Sigmoid colon (tissue), 7 donors: ENCODE measurements around the gene FREM1. TPM values are rescaled to one million over a fixed set of nuclear protein-coding genes. Genes with fewer than 3 reads are reported as not detected.

Source experiments
- DNase-seq: peaks from one replicate; pipeline ENCODE4 v3.0.0-alpha.2; 2019
- H3K27ac ChIP-seq, 4 donors: fragments of 200-600 bp; sonication (generic); one replicate each; pipeline ENCODE4 v1.5.1; 2016 to 2019; ENCODE audit warnings: mild to moderate bottlenecking in 1 of 4
- H3K27me3 ChIP-seq, 3 donors: fragments of 200-600 bp; sonication (generic); one replicate each; pipeline ENCODE4 v1.5.1; 2019; ENCODE audit warnings: mild to moderate bottlenecking in 1 of 3
- H3K36me3 ChIP-seq, 4 donors: fragments of 200-600 bp; sonication (generic); one replicate each; pipeline ENCODE4 v1.5.1; 2016 to 2019
- H3K4me1 ChIP-seq, 4 donors: fragments of 200-600 bp; sonication (generic); one replicate each; pipeline ENCODE4 v1.5.1; 2017 to 2019
- H3K4me3 ChIP-seq, 4 donors: fragments of 200-600 bp; sonication (generic); one replicate each; pipeline ENCODE4 v1.5.1; 2017 to 2019; ENCODE audit warnings: mild to moderate bottlenecking in 2 of 4, moderate library complexity in 1 of 4
- H3K9me3 ChIP-seq, 4 donors: fragments of 200-600 bp in 3 of 4; sonication (generic) in 3 of 4; one replicate each; pipeline versions ENCODE4 v1.5.1 to v1.6.1; 2013 to 2019
- CTCF ChIP-seq, 4 experiments: fragments of 450-650 bp in 3 of 4; fragments of 200-600 bp in 1 of 4; IDR thresholded peaks; one replicate each; pipeline ENCODE4 v1.5.1; 2016 to 2019; ENCODE audit warnings: antibody characterized with exemption in 4 of 4, mild to moderate bottlenecking in 3 of 4, moderate library complexity in 2 of 4
- EP300 ChIP-seq, 4 donors: sonication (generic); formaldehyde crosslinking; IDR thresholded peaks; one replicate each; pipeline ENCODE4 v1.6.1; 2017; ENCODE audit warnings: antibody characterized with exemption in 4 of 4
- POLR2A ChIP-seq, 2 donors: fragments of 450-650 bp; IDR thresholded peaks; one replicate each; pipeline ENCODE4 v1.6.1; 2016; ENCODE audit warnings: antibody characterized with exemption in 2 of 2, mild to moderate bottlenecking in 2 of 2, moderate library complexity in 2 of 2
- POLR2AphosphoS5 ChIP-seq, 4 donors: sonication (generic); formaldehyde crosslinking; IDR thresholded peaks; one replicate each; pipeline ENCODE4 v1.6.1; 2017; ENCODE audit warnings: antibody characterized with exemption in 4 of 4
- WGBS, 2 donors: extraction: QIAGEN DNeasy Blood & Tissue Kit; methylation state at CpG; one replicate each; pipeline ENCODE4 v1.1.7; 2013; 5-methylcytosine and 5-hydroxymethylcytosine counted together
- intact Hi-C: fragments of 100-400 bp; cut with DNase I; formaldehyde crosslinking; loops from one replicate; pipeline ENCODE4 v1.15.1; 2023
- polyA plus RNA-seq, 3 donors: library from polyadenylated mRNA; stranded (reverse); fragments of 200-250 nt; gene quantifications; one replicate each; pipeline ENCODE4 v1.2.3, GENCODE V29; 2013
- total RNA-seq, 4 donors: library from RNA; depleted of rRNA; stranded (reverse); fragments of >200 nt; gene quantifications; one replicate each; pipeline ENCODE4 v1.1.0, GENCODE V29; 2016
- donor health status: healthy with polysubstance abuse.
- donor health status: Bipolar disorder and iron deficiency.
- donor health status: healthy.

The FREM1 gene
- total and polyA plus RNA-seq, 7 donors = 0.96 to 45.1 (median 11.4) TPM; not detected in 1

GRCh38 chr9:14843163-14843562 lies 67.1 kb downstream of the FREM1 start:
- DNase-seq = no peak
- intact Hi-C loops = no loop called here

GRCh38 chr9:14842269-14842668 lies 68.0 kb downstream of the FREM1 start:
- H3K4me1 ChIP-seq = no peaks in the 10 kb centered on the region
- TF ChIP-seq EP300 (IDR thresholded peaks at IDR 0.05) (no peak), CTCF (IDR thresholded peaks at IDR 0.05) (no peak), POLR2A (IDR thresholded peaks at IDR 0.05) (no peak), POLR2AphosphoS5 (IDR thresholded peaks at IDR 0.05) (no peak)
- intact Hi-C loops = no loop called here
- no peaks in the 10 kb centered on the region for H3K9me3 ChIP-seq
- peaks cover 4 to 51% (median 6%) of the 10 kb centered on the region in 4 donors for H3K36me3 ChIP-seq
- 94% methylated on average over 10 of the region's 10 CpGs for WGBS, 2 donors
- H3K27me3 ChIP-seq = no peaks in the 10 kb centered on the region
- no peak overlapping the region for H3K27ac ChIP-seq
- H3K4me3 ChIP-seq = no peak overlapping the region
- DNase-seq = no peak

More at GRCh38 chr9:14843163-14843562, 67.1 kb downstream of the FREM1 start:
- Histone ChIP-seq H3K36me3 (peaks cover 4 to 51% (median 6%) of the 10 kb centered on the region in 4 donors), H3K27ac (no peak overlapping the region), H3K27me3 (no peaks in the 10 kb centered on the region), H3K9me3 (no peaks in the 10 kb centered on the region), H3K4me1 (no peaks in the 10 kb centered on the region), H3K4me3 (no peak overlapping the region)
- TF ChIP-seq POLR2A (IDR thresholded peaks at IDR 0.05) (no peak), CTCF (IDR thresholded peaks at IDR 0.05) (no peak), POLR2AphosphoS5 (IDR thresholded peaks at IDR 0.05) (no peak), EP300 (IDR thresholded peaks at IDR 0.05) (no peak)
- WGBS, 2 donors = 92 to 94% methylated on average over 2 of the region's 2 CpGs

- 69 to 89% methylated on average over 3 of the region's 3 CpGs for WGBS, 2 donors
- Histone ChIP-seq H3K9me3 (no peaks in the 10 kb centered on the region), H3K36me3 (peaks cover 0 to 26% (median 6%) of the 10 kb centered on the region in 4 donors), H3K4me1 (no peaks in the 10 kb centered on the region), H3K27ac (no peak overlapping the region), H3K27me3 (no peaks in the 10 kb centered on the region), H3K4me3 (no peak overlapping the region)
- intact Hi-C loops = no loop called here
- TF ChIP-seq POLR2AphosphoS5 (IDR thresholded peaks at IDR 0.05) = no peak
- TF ChIP-seq POLR2A (IDR thresholded peaks at IDR 0.05) = no peak
- no peak for DNase-seq
Observed at GRCh38 chr9:14838701-14839100, 71.5 kb downstream of the FREM1 start.

- no peaks in the 10 kb centered on the region for H3K27me3 ChIP-seq
- 95 to 97% methylated on average over 7 of the region's 7 CpGs for whole genome bisulfite sequencing, 2 donors
- no peak for TF ChIP-seq POLR2A (IDR thresholded peaks at IDR 0.05)
- TF ChIP-seq EP300 (IDR thresholded peaks at IDR 0.05) = no peak
- no peak for TF ChIP-seq CTCF (IDR thresholded peaks at IDR 0.05)
- TF ChIP-seq POLR2AphosphoS5 (IDR thresholded peaks at IDR 0.05) = no peak
- no peaks in the 10 kb centered on the region for H3K9me3 ChIP-seq
- intact Hi-C loops = no loop called here
- DNase-seq = no peak
- no peaks in the 10 kb centered on the region for H3K4me1 ChIP-seq
- no peak overlapping the region for H3K27ac ChIP-seq
- no peak overlapping the region for H3K4me3 ChIP-seq
- H3K36me3 ChIP-seq = peaks cover 0 to 10% (median 0%) of the 10 kb centered on the region in 4 donors
Observed at GRCh38 chr9:14836885-14837284, 73.3 kb downstream of the FREM1 start.

- intact Hi-C loops = no loop called here
- TF ChIP-seq POLR2A (IDR thresholded peaks at IDR 0.05) (no peak), POLR2AphosphoS5 (IDR thresholded peaks at IDR 0.05) (no peak), EP300 (IDR thresholded peaks at IDR 0.05) (no peak), CTCF (IDR thresholded peaks at IDR 0.05) (no peak)
Observed at GRCh38 chr9:14831661-14832060, 78.6 kb downstream of the FREM1 start.

More at GRCh38 chr9:14831661-14832060, 78.6 kb downstream of the FREM1 start:
- Histone ChIP-seq H3K36me3 (no peaks in the 10 kb centered on the region), H3K9me3 (no peaks in the 10 kb centered on the region), H3K27me3 (no peaks in the 10 kb centered on the region), H3K4me1 (no peaks in the 10 kb centered on the region), H3K27ac (no peak overlapping the region), H3K4me3 (no peak overlapping the region)
- 96 to 97% methylated on average over 14 of the region's 14 CpGs for WGBS, 2 donors
- DNase-seq = no peak
